ENCODE results near the gene HSPG2. TPM values are rescaled to one million over a fixed set of nuclear protein-coding genes. Genes with fewer than 3 reads are reported as not detected.
A peak's percentile ranks its signal among the peaks of the same experiment; 100 is the strongest.
"Not testable (repeated sequence)": the region's sequence is repeated elsewhere in the genome, so short reads cannot be mapped to it uniquely, and the experiment has no call there.

Gene HSPG2
- total and polyA plus RNA-seq, 5 donors from 2014 or later, result 0.05 to 3.2 (median 0.17) TPM; not detected in 1

- not testable (repeated sequence) for DNase-seq; H3K27ac ChIP-seq (ENCODE audit: insufficient read depth, low read length, poor library complexity, severe bottlenecking); H3K9me3 ChIP-seq (ENCODE audit: control insufficient read depth in 2 of 2, low read length in 2 of 2); H3K4me3 ChIP-seq (ENCODE audit: low read depth, low read length); H3K27me3 ChIP-seq (ENCODE audit: control insufficient read depth, insufficient read depth, low read length); ATAC-seq (ENCODE audit: low read depth in 2 of 2); H3K36me3 ChIP-seq (ENCODE audit: control insufficient read depth, insufficient read depth, low read length); H3K27ac Mint-ChIP-seq; H3K36me3 Mint-ChIP-seq; H3K9me3 Mint-ChIP-seq
- H3K4me1 Mint-ChIP-seq, result peaks cover 8 to 17% (median 12%) of the 10 kb centered on the region in 4 donors
- peak overlapping the region in 1 of 4 donors; percentile 27 for H3K4me3 Mint-ChIP-seq
- peaks cover 12% of the 10 kb centered on the region for H3K4me1 ChIP-seq (ENCODE audit: control insufficient read depth, insufficient read depth, low read length, poor library complexity, severe bottlenecking)
- peaks cover 28% of the 10 kb centered on the region for H3K27me3 Mint-ChIP-seq
Measured at GRCh38 chr1:21785764-21786163, 151.3 kb downstream of the HSPG2 start.

DNA sequence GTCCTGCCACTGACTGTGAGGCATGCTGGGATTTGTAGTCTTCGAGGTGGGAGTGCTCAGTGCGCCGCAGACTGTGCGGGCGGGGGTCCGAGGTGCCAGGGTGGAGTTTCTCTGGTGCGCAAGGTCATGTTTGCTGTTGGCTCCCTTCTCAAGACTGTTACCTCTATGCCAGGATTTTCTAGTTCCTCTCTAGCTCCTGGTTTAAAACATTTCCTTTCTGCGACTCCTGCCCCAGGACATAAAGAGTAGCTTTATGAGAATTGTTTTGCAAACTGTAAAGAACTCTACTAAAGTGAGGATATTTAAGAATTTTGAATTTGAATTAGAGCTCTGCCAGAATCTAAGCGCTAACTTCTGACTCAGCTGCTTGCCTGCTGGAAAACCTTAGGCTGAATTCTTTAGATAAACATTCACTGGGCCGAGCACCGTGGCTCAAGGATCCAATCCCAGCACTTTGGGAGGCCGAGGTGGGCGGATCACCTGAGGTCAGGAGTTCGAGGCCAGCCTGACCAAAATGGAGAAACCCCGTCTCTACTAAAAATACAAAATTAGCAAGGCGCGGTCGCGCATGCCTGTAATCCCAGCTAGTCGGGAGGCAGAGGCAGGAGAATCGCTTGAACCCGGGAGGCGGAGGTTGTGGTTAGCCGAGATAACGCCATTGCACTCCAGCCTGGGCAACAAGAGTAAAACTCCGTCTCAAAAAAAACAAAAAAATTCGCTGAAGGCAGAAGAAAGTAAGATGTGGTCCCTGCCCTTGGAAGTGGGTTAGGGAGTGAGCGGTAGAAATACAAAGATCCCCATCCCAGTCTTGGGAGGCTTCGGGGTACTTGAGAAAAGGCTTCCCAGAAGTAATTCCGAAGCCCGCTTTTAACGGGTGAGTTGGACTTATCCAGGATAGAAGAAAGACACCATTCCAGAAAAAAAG lies 153.2 kb downstream of the HSPG2 start:
- peak overlapping the region; percentile 95 for H3K4me3 ChIP-seq (ENCODE audit: low read depth, low read length)
- Mint-ChIP-seq H3K27ac (peak overlapping the region; percentile 98 to 100 (median 100)), H3K36me3 (peaks cover 3% of the 10 kb centered on the region), H3K27me3 (peaks cover 28% of the 10 kb centered on the region), H3K4me3 (peak overlapping the region; percentile 91 to 95 (median 92)), H3K9me3 (no peaks in the 10 kb centered on the region), H3K4me1 (peaks cover 19 to 32% (median 25%) of the 10 kb centered on the region in 4 donors)
- DNase-seq, result no peak
- peak overlapping the region; percentile 100 for H3K27ac ChIP-seq (ENCODE audit: insufficient read depth, low read length, poor library complexity, severe bottlenecking)
- peaks cover 29% of the 10 kb centered on the region for H3K4me1 ChIP-seq (ENCODE audit: control insufficient read depth, insufficient read depth, low read length, poor library complexity, severe bottlenecking)
- no peaks in the 10 kb centered on the region for H3K9me3 ChIP-seq (ENCODE audit: control insufficient read depth in 2 of 2, low read length in 2 of 2)
- H3K36me3 ChIP-seq (ENCODE audit: control insufficient read depth, insufficient read depth, low read length), result no peaks in the 10 kb centered on the region
- H3K27me3 ChIP-seq (ENCODE audit: control insufficient read depth, insufficient read depth, low read length), result no peaks in the 10 kb centered on the region
- ATAC-seq (ENCODE audit: low read depth in 2 of 2), result no peak

DNA sequence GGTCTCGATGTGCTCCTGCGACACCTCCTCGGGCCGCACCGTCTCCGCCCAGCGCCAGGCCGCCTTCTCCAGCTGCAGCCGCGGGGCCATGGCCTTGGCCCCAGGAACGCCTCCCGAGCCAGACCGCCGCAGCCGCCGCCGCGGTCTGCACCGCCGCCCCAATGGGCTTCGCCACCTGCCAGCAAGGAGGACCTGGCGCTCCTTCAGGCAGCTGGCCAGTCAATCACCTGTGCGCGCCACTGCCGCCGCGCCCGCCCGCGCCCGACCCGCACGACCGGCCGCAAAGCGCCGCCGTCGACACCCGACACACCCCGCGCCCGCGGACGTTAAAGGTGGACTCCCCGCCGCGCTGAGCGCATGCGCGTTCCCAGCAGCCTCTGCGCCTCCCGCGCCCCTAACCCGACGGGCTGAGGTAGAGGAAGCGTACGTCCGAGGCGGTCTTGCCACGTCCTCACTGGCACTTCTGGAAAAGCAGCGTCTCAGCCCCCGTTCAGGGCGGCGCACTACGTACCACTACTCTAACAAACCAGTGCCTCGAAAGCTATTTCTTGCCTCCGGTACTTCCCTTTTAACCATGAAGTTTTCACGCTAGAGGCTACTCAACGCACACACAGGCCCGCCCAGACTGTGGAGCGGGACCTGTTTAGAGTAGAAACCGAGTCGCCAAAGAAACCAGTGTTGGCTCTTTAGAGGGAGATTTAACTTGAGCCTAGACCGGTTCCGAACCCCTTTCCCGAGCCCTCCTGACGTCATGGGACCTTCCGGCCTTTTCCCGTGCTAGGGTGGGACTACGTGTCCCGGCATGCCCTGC lies 154.0 kb downstream of the HSPG2 start, which contains the start of gene USP48:
USP48 (minus strand) TSS at position 282 of the 811 bp plus-strand sequence; CDS start at position 90, 192 bp downstream.
- DNase-seq, result peak; percentile 93 to 98 (median 98)
- H3K4me3 Mint-ChIP-seq, result peak within 1 kb of the TSS; percentile 91 to 95 (median 92)
- H3K9me3 Mint-ChIP-seq, result no peaks in the 10 kb centered on the region
- Histone ChIP-seq H3K4me1 (ENCODE audit: control insufficient read depth, insufficient read depth, low read length, poor library complexity, severe bottlenecking) (peaks cover 31% of the 10 kb centered on the region), H3K36me3 (ENCODE audit: control insufficient read depth, insufficient read depth, low read length) (no peaks in the 10 kb centered on the region), H3K27me3 (ENCODE audit: control insufficient read depth, insufficient read depth, low read length) (no peaks in the 10 kb centered on the region), H3K27ac (ENCODE audit: insufficient read depth, low read length, poor library complexity, severe bottlenecking) (peak within 1 kb of the TSS; percentile 100), H3K4me3 (ENCODE audit: low read depth, low read length) (peak within 1 kb of the TSS; percentile 97), H3K9me3 (ENCODE audit: control insufficient read depth in 2 of 2, low read length in 2 of 2) (no peaks in the 10 kb centered on the region)
- peaks cover 21 to 39% (median 30%) of the 10 kb centered on the region in 4 donors for H3K4me1 Mint-ChIP-seq
- peaks cover 3% of the 10 kb centered on the region for H3K36me3 Mint-ChIP-seq
- peaks cover 23% of the 10 kb centered on the region for H3K27me3 Mint-ChIP-seq
- ATAC-seq (ENCODE audit: low read depth in 2 of 2), result peak; percentile 85 to 87
- H3K27ac Mint-ChIP-seq, result peak within 1 kb of the TSS; percentile 98 to 100 (median 100)

DNA sequence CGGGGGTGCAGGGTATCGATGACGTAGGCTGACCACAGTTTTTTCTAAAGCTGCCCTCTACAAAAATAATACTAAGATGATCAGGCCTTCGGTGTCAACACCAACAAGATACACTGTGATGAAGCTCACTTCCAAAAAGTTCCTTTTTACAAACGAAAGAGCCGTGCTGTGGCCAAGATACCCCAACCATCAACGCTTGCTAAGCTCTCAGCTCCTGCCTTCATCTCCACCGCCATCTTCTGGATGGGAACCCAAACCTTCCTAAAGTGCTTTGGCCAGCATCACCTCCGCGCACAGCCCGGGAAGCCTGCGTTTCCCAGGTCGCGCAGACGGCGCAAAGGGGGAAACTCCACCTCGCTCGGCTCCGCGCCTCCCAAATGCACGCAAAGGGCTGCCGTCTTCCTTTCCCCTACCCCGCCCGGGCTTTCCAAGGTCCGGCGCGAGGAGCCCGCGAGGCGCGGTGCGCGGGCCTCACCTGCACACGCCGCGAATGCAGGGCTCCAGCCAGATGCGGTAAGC lies 154.7 kb downstream of the HSPG2 start:
- peak overlapping the region; percentile 91 to 95 (median 92) for H3K4me3 Mint-ChIP-seq
- H3K27ac Mint-ChIP-seq, result peak overlapping the region; percentile 96 to 100 (median 100)
- Histone ChIP-seq H3K27me3 (ENCODE audit: control insufficient read depth, insufficient read depth, low read length) (no peaks in the 10 kb centered on the region), H3K4me1 (ENCODE audit: control insufficient read depth, insufficient read depth, low read length, poor library complexity, severe bottlenecking) (peaks cover 32% of the 10 kb centered on the region), H3K4me3 (ENCODE audit: low read depth, low read length) (peak overlapping the region; percentile 97), H3K36me3 (ENCODE audit: control insufficient read depth, insufficient read depth, low read length) (no peaks in the 10 kb centered on the region), H3K27ac (ENCODE audit: insufficient read depth, low read length, poor library complexity, severe bottlenecking) (peak overlapping the region; percentile 100), H3K9me3 (ENCODE audit: control insufficient read depth in 2 of 2, low read length in 2 of 2) (no peaks in the 10 kb centered on the region)
- peaks cover 23% of the 10 kb centered on the region for H3K27me3 Mint-ChIP-seq
- no peaks in the 10 kb centered on the region for H3K9me3 Mint-ChIP-seq
- DNase-seq (peak; percentile 54 to 73 (median 63)), ATAC-seq (ENCODE audit: low read depth in 2 of 2) (peak; percentile 4 to 7)
- peaks cover 4% of the 10 kb centered on the region for H3K36me3 Mint-ChIP-seq
- peaks cover 21 to 44% (median 34%) of the 10 kb centered on the region in 4 donors for H3K4me1 Mint-ChIP-seq

DNA sequence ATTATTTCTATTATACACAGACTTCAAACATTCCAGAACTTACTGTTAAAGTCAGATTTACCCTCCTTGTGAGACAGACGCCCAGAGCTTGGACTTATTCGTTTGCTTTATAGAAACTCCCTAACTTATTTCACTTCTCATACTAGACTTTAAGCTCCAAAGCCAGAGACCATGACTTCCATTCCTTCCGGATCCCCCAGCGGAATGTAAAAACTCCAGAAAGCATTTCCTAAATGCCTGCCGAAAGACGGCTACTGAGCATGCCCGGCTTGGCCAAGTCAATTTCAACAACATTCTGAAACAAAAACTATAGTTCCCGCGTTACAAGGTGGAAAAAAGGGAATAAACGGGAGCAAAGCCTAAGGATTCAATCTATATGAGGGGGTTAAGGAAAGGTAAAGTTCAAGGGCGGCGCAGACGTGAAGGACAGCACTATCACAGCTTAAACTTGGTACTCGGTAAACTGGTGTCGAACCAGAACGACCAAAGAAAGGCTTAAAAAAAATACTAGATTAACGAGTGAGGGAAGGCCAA lies 155.2 kb downstream of the HSPG2 start:
- peak overlapping the region; percentile 91 to 95 (median 92) for H3K4me3 Mint-ChIP-seq
- Histone ChIP-seq H3K9me3 (ENCODE audit: control insufficient read depth in 2 of 2, low read length in 2 of 2) (no peaks in the 10 kb centered on the region), H3K27me3 (ENCODE audit: control insufficient read depth, insufficient read depth, low read length) (no peaks in the 10 kb centered on the region), H3K4me1 (ENCODE audit: control insufficient read depth, insufficient read depth, low read length, poor library complexity, severe bottlenecking) (peaks cover 37% of the 10 kb centered on the region), H3K27ac (ENCODE audit: insufficient read depth, low read length, poor library complexity, severe bottlenecking) (peak overlapping the region; percentile 100), H3K4me3 (ENCODE audit: low read depth, low read length) (peak overlapping the region; percentile 97), H3K36me3 (ENCODE audit: control insufficient read depth, insufficient read depth, low read length) (no peaks in the 10 kb centered on the region)
- no peak for ATAC-seq (ENCODE audit: low read depth in 2 of 2)
- H3K27me3 Mint-ChIP-seq, result peaks cover 20% of the 10 kb centered on the region
- H3K4me1 Mint-ChIP-seq, result peaks cover 21 to 49% (median 37%) of the 10 kb centered on the region in 4 donors
- peak overlapping the region; percentile 96 to 100 (median 100) for H3K27ac Mint-ChIP-seq
- H3K36me3 Mint-ChIP-seq, result peaks cover 6% of the 10 kb centered on the region
- H3K9me3 Mint-ChIP-seq, result no peaks in the 10 kb centered on the region
- DNase-seq, result no peak

- Mint-ChIP-seq H3K4me3 (peak overlapping the region; percentile 78 to 95 (median 86)), H3K36me3 (peaks cover 6% of the 10 kb centered on the region), H3K27ac (peak overlapping the region; percentile 88 to 95 (median 90)), H3K9me3 (no peaks in the 10 kb centered on the region), H3K27me3 (peaks cover 18% of the 10 kb centered on the region), H3K4me1 (peaks cover 32 to 68% (median 50%) of the 10 kb centered on the region in 4 donors)
- H3K27ac ChIP-seq (ENCODE audit: insufficient read depth, low read length, poor library complexity, severe bottlenecking), result peak overlapping the region; percentile 73
- peak overlapping the region; percentile 91 for H3K4me3 ChIP-seq (ENCODE audit: low read depth, low read length)
- H3K36me3 ChIP-seq (ENCODE audit: control insufficient read depth, insufficient read depth, low read length), result no peaks in the 10 kb centered on the region
- ATAC-seq (ENCODE audit: low read depth in 2 of 2), result no peak
- no peaks in the 10 kb centered on the region for H3K27me3 ChIP-seq (ENCODE audit: control insufficient read depth, insufficient read depth, low read length)
- no peaks in the 10 kb centered on the region for H3K9me3 ChIP-seq (ENCODE audit: control insufficient read depth in 2 of 2, low read length in 2 of 2)
- peaks cover 52% of the 10 kb centered on the region for H3K4me1 ChIP-seq (ENCODE audit: control insufficient read depth, insufficient read depth, low read length, poor library complexity, severe bottlenecking)
- DNase-seq, result peak in 2 of 3 donors; percentile 19 to 55
Measured at GRCh38 chr1:21779613-21780521, 157.2 kb downstream of the HSPG2 start.
